DLD1 (cell line): ENCODE results near the gene ZNF396.

Experiments used
- in situ Hi-C: cut with HindIII; loops from 2 replicates; pipeline ENCODE4 v1.10.0; 2017; ENCODE audit warnings: low sequenced_read_pairs

ZNF396 gene

GRCh38 chr18:35376742-35377695, at the start of gene ZNF396:
Gene ZNF396 (minus strand): TSS chr18:35377337. CDS start chr18:35374292, 3,045 bp downstream.
- in situ Hi-C loops: no loop called here

GRCh38 chr18:35426786-35427185, 49.6 kb upstream of the ZNF396 start:
- in situ Hi-C loops: no loop called here

GRCh38 chr18:35424356-35424755, 47.2 kb upstream of the ZNF396 start:
- in situ Hi-C loops: no loop called here

GRCh38 chr18:35422237-35422636, 45.1 kb upstream of the ZNF396 start:
- in situ Hi-C loops: no loop called here

GRCh38 chr18:35418610-35419009, 41.5 kb upstream of the ZNF396 start:
- in situ Hi-C loops: no loop called here

- in situ Hi-C loops: no loop called here
These were observed 40.1 kb upstream of the ZNF396 start for GRCh38 chr18:35417223-35417622.

- in situ Hi-C loops: no loop called here
These were observed 38.5 kb upstream of the ZNF396 start for GRCh38 chr18:35415511-35416073.

GRCh38 chr18:35413163-35413511, 36.0 kb upstream of the ZNF396 start:
- in situ Hi-C loops: no loop called here

GRCh38 chr18:35411625-35412351, 34.7 kb upstream of the ZNF396 start:
- in situ Hi-C loops: no loop called here

GRCh38 chr18:35410561-35410960, 33.4 kb upstream of the ZNF396 start:
- in situ Hi-C loops: no loop called here

GRCh38 chr18:35409911-35410310, 32.8 kb upstream of the ZNF396 start:
- in situ Hi-C loops: no loop called here

GRCh38 chr18:35408843-35409261, 31.7 kb upstream of the ZNF396 start:
- in situ Hi-C loops: no loop called here

- in situ Hi-C loops: no loop called here
These were observed 30.8 kb upstream of the ZNF396 start for GRCh38 chr18:35407871-35408481.

- in situ Hi-C loops: no loop called here
These were observed 29.5 kb upstream of the ZNF396 start for GRCh38 chr18:35406666-35407065.

- in situ Hi-C loops: no loop called here
These were observed 20.8 kb upstream of the ZNF396 start for GRCh38 chr18:35397976-35398375.

GRCh38 chr18:35393716-35394115, 16.6 kb upstream of the ZNF396 start:
- in situ Hi-C loops: no loop called here

GRCh38 chr18:35392375-35392774, 15.2 kb upstream of the ZNF396 start:
- in situ Hi-C loops: no loop called here

GRCh38 chr18:35390951-35391700, 14.0 kb upstream of the ZNF396 start:
- in situ Hi-C loops: no loop called here

- in situ Hi-C loops: no loop called here
These were observed 12.0 kb upstream of the ZNF396 start for GRCh38 chr18:35389095-35389618.

- in situ Hi-C loops: no loop called here
These were observed 10.0 kb upstream of the ZNF396 start for GRCh38 chr18:35387152-35387571.
